NCI-H1436 treated with DMSO at 0.1 percent for 48 hours (cell line): ENCODE results near the gene DAP3.
"Not testable (repeated sequence)": the region's sequence is repeated elsewhere in the genome, so short reads cannot be mapped to it uniquely, and the experiment has no call there.

Source experiments
- DNase-seq: peaks from one replicate; lab custom pipeline; 2025; lab: John Stamatoyannopoulos, UW

The DAP3 gene

DNA sequence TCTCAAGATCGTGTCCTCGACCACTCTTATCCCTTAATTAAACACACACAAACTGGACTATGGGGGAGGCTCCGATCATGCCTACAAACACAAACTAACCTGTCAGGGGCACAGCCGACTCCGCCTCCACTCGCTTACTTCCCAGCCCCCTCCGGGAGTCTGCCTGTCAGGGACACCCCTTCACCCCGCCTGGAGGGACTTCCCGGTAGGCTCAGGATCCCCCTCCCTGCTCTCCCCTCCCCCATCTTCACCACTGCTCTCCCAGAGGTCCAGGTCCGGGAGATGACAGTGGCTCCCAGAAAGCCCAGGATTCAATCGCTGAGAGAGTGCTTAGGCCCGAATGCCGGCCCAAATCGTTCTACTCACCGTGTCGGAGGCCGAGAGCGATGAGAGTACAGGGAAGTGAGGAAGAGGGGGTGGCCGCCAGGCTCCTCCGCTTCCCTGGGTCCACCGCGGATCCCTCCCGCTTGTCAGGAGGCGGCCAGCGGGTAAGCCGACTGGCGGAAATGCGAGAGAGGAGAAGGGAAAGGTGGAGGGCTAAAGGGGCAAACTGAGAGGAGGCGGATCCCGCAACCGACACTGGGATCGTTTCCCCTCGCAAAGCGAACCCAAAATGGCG, 1.1 kb upstream of the DAP3 start:
- DNase-seq, result not testable (repeated sequence)

DNA sequence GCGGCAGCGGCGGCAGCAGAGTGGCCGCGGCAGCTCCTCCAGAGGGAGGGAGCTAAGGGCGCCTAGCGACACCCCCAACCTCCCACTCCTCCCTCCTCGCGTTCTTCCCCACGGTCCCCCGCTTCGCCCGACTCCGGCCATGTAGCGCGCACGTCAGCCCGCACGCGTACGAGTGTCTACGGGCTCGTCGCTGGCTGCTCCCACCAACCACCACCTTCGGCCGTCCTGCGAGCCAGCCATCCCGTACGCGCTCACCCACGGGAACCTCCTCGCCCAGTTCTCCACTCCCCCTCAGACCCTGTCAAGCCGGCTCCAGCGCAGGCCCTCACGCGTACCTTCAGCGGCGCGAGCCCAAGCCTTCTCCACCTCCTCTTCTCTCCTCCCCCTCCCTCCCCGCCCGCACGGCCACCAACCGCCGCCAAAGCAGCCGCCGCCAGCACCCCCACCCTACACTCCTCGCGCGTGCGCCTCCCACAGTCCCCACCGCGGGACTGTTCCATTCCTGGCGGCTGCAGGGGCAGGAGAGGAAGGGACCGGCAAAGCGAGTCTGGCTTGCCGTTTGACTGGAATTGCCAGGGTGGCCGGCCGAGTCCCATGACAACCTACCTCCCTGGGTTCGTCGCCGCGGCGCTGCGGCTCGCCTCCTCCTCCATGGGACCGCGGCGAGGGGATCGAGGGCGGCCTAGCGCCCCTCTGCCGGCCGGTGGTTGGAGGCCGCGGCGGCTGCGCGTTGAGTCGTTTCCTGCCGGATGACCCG, 389 bp upstream of the DAP3 start, which contains the start of gene YY1AP1:
YY1AP1 (minus strand) TSS at position 451 of the 757 bp plus-strand sequence. CDS start 8,338 bp downstream, outside the sequence.
- no peak for DNase-seq

DNA sequence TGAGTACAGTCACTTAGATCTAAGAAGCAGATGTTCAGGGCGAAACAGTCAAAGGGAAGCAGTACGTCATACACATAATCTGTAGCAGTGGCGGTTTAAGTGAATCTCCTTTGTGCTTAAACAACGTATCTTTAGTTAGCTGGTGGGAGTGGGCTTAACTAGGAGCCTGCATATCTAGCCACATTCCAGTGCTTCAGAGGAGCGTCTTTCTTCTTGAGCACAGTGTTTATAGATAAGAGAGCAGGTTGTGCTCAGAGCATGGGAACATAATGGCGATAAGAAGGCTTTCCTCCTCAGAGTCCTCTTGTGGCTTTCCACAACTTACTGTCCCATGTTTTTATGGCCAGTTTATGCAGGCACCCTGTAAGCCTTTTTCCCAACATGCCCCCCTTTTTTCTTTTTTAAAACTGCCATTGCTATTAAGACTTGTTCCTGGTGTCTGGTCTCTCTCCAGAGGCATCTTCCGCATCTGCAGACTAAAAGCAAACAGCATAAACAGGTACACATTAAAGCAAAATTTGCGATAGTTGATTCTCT, 3.2 kb downstream of the DAP3 start:
- no peak for DNase-seq

DNA sequence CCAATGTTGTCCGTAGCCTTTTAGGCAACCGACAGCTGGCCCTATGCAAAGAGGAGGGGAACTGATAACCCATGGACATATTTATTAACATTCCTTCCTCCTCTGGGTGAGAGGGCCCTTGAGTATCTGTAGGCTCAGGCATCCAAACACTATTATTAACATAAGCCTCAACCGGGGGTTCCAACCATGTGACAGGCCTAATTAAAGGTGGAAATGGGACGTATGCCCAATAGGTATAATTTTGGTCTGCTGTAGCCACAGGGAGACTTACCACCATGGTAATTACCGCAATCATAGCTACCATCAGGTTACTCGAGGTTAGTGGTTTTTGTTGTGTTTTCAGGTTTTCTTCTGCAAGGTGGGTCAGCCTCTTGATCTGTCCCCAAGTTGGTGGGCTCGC, 5.3 kb downstream of the DAP3 start:
- DNase-seq, result no peak

DNA sequence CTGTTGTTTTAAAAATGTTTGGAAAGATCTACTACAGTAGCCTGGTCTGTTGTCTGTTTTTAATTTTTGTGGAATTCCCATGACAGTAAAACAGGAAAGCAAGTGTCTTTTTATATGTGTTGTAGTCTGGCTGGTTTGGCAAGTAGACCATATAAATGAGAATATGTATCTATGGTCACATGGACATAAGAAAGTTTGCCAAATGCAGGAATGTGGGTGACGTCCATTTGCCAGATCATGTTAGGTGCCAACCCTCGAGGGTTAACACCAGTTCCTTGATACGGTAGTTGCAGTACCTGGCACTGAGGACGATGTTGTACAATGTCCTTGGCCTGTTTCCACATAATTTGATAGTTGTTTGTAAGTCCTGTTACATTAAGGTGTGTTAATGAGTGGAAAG, 6.2 kb downstream of the DAP3 start:
- no peak for DNase-seq

DNA sequence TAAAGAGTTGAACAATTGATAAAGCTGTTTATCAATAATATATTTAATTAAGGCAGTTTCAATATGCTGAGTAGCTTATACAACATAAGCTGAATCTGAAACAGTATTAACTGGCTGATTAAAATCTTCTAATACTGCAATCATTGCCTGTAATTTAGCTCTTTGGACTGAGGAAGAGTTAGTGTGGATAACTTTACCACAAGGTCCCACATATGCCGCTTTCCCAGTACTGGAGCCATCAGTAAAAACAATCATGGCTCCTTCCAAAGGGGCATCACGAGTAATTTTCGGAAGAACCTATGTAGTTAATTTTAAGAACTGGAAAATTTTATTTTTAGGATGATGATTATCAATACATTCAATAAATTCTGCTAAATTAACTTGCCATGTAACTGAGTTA, 6.7 kb downstream of the DAP3 start:
- DNase-seq, result no peak

DNA sequence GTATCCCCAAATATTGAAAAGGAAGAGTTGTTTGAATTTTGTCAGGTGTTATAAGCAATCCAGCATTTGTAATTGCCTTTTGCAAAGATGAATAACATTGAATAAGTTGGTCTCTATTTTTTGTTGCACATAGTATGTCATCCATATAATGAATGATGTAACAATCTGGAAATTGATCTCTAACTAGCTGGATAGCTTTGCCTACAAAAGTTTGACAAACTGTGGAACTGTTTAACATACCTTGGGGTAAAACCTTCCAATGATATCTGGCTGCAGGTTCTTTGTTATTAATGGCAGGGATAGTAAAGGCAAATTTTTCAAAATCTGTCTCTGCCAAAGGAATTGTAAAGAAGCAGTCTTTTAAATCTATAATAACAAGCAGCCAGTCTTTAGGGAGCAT, 7.6 kb downstream of the DAP3 start:
- DNase-seq, result no peak

DNA sequence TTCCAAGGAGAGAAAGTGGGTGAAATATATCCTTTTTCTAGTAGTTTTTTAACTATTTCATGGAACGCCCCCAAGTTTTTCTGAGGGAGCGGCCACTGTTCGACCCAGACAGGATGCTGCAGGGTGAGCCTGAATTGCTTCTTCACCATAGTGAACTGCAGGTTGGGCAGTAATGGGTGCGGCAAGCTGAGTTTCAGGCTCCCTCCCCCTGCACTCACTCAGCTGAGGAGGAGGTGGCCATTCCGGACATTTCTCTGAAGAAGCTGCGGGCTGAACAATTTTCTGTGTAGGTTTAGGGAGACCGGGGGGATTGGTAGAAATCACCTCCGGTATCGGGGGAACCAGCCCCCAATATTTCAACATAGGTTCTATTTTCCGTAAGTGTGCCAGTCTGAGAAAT, 8.2 kb downstream of the DAP3 start:
- DNase-seq, result no peak

DNA sequence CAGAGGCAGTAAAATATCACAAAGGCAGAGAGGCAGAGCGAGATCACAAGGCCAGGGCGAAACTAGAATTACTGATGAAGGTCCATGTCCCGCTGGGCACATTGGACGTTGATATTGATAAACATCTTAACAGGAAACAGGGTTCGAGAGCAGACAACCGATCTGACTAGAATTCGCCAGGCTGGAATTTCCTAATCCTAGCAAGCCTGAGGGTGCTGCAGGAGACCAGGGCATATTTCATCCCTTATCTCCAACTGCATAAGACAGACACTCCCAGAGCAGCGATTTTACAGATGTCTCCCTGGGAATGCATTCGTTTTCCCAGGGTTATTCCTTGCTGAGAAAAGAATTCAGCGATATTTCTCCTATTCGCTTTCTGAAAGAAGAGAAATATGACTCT, 8.7 kb downstream of the DAP3 start:
- DNase-seq, result not testable (repeated sequence)

DNA sequence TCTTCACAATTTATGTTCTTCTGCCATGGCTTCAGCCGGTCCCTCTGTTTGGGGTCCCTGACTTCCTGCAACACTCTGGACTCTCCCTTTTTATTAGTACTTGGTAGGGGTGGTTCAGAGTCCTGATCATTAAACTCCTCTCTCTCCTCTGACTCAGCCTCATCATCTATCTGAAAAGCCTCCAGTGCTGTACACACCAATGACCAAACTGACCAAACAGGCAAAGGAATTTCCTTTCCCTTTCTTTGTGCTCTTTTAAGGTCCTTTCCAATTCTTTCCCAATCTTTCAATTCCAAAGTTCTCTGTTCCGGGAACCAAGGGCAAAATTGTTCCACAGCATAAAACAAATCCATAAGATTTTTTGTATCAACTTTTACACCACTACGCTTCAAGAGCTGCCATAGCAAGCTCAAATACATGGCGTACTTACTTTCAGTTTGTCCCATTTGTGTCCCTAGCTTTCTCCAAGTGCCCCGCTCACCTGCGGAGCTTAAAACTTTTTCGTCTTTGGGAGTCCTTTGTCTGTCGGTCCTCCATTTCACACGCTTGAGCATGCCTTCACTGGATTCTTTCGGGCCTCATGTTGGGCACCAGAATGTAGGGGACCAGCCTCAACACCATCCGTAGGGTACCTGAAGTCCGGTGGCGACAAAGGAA, 9.6 kb downstream of the DAP3 start:
- DNase-seq, result no peak

DNA sequence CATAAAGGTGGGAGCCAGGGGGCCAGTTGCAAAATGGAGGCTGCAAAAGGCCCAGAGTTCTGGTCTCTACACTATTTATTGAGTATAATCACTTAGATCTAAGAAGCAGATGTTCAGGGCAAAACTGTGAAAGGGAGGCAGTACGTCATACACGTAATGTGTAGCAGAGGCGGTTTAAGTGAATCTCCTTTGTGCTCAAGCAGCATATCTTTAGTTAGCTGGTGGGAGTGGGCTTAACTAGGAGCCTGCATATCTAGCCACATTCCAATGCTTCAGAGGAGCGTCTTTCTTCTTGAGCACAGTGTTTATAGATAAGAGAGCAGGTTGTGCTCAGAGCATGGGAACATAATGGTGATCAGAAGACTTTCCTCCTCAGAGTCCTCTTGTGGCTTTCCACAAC, 10.2 kb downstream of the DAP3 start:
- DNase-seq, result not testable (repeated sequence)

DNA sequence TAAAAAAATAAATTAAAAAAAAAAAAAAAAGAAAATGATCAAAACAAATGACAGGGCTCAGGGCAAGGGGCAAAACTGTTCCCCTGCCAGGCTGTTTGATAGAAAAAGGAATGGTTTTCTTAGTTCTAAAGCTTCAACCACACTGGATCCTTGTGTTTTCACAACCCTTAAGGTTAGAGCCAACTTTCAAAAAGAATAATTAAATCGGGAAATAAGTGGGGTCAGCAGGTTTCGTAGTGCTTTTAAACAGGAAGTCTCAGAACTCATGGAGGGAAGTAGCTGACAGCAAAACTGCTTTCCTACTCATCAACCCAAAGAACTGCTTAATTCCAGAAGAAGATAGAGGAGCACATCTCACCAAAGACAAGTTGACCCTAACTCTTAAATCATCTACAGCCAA, 12.8 kb downstream of the DAP3 start:
- not testable (repeated sequence) for DNase-seq

DNA sequence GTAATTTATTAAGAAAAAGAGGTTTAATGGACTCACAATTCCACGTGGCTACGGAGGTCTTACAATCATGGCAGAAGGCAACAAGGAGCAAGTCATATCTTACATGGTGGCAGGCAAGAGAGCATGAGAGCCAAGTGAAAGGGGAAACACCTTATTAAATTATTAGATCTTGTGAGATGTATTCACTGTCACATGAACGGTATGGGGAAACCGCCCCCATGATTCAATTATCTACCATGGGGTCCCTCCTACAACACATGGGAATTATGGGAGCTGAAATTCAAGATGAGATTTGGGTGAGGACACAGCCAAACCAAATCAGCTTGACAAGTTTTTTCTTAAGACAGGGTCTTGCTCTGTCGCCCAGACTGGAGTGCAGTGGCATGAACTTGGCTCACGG, 14.3 kb downstream of the DAP3 start:
- DNase-seq, result no peak

DNA sequence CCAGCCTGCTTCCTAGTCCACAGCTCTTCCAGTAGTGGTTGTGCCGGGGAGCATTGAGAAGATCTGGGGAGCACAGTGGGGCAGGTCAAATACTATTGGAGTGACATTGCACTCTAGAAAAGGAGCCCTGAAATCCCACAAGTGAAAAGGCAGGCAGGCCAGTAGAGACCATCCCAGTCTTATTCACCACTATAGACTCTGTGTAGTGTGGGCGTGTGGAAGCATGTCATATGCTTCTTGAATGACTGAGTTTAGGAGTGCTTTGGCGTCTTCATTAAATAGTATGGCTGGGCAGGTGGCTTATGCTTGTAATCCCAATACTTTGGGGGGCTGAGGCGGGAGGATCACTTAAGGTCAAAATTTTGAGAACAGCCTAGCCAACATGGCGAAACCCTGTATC, 15.5 kb downstream of the DAP3 start:
- DNase-seq, result not testable (repeated sequence)

DNA sequence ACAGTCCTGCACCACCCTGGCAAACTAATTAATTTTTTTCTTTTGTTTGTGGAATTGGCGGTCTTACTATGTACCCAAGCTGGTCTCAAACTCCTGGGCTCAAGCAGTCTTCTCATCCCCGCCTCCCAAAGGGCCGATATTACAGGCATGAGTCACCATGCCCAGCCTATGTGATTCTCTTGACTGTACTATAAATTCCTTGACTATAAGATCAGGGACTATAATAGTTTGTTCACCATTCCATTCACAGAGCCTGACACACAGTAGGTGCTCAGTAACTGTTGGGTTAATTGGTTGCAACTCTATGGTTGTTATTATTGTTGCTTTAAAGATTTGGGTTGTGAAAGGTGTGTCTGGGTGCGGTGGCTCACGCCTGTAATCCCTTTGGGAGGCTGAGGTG, 17.2 kb downstream of the DAP3 start:
- DNase-seq, result no peak

DNA sequence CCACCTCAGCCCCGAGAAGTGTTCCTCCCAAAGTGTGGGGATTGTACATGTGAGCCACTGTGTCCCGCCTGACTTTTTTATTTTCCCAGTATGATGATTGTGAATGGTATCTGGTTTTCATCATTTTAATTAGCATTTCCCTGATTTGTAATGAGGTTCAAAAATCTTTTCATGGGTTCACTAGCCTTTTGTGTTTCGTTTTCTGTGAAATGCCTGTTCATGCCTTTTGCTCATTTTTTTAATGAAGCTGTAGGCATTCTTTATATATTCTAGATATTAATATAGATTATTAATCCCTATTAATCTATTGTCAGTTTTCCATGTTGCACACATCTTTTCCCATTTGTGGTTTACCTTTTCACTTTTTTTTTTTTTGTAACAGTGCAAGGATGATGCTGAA, 20.5 kb downstream of the DAP3 start:
- no peak for DNase-seq

DNA sequence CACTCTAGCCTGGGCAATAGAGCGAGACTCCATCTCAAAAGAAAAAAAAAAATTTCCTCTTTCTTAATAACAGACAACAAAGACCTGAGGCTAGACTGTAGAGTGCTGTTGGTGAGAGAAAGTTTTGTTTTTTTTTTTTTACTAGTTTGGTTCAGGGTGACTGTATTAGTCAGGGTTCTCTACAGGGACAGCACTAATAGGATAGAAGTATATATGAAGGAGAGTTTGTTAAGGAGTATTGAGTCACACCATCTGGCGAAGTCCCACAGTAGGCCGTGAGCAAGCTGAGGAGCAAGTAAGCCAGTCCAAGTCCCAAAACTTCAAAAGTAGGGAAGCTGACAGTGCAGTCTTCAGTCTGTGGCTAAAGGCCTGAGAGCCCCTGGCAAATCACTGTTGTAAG, 22.6 kb downstream of the DAP3 start:
- DNase-seq, result not testable (repeated sequence)

DNA sequence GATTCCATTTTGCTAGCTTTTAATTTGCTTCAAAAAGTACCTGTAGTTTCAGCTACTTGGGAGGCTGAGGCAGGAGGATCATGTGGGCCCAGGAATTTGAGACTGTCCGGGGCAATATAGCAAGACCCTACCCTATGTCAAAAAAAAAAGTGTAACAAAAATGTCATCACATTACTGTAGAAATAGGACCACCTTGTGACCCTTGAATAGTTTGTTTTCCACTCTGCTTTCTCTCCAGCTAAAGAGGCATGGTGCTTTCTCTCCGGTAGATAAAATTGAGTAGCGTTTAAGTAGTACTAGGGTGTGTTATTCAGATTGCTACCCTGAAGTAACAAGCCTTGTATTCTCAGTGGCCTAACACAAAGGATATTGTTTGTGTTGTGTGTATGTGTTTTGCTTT, 23.7 kb downstream of the DAP3 start:
- DNase-seq, result not testable (repeated sequence)

DNA sequence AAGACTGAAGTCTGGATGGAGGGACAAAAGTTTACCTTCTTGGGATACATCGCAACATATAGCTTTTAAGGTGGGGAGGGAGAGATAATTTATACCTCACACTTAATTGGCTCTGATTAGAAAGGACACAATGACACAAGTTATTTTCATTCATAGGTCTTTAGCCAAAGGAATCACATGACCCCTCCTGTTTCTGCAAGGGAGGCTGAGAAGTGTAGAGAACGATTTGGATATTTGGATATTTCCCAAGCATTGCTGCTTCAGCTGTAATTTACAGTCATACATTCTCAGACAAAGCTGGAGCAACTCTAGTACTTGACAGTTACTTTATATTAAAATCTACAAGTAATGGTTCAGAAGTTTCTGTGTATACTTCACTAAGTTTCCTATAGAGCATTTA, 24.2 kb downstream of the DAP3 start:
- no peak for DNase-seq

DNA sequence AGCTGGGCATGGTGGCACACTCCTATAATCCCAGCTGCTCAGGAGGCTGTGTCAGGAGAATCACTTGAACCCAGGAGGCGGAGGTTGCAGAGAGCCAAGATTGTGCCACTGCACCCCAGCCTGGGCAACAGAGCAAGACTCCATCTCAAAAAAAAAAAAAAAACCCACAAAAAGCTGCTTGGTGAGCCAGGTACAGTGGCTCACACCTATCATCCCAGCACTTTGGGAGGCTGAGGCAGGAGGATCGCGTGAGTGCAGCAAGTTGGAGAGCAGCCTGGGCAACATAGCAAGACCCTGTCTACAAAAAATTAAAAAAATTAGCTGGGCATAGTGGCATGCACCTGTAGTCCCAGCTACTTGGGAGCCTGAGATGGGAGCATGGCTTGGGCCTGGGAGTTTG, 26.2 kb downstream of the DAP3 start:
- DNase-seq, result not testable (repeated sequence)

DNA sequence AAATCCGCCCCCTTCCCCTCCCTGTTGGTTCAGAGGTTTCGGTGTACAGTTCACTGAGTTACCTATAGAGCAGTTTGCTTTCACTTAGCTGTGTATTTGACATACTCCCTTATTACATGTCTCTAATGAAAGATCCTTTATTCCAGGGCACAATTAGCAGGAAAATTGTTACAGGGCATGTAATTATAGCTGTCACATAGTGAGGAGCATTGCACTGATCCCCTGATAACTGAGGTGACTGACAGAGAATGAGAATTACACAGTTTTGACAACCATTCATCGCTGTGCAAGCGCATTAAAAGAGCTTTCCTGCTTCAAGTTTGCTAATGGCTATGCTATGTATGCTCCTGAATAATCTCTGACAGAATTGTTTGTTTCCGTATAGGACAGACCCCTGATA, 26.9 kb downstream of the DAP3 start:
- DNase-seq, result no peak

DNA sequence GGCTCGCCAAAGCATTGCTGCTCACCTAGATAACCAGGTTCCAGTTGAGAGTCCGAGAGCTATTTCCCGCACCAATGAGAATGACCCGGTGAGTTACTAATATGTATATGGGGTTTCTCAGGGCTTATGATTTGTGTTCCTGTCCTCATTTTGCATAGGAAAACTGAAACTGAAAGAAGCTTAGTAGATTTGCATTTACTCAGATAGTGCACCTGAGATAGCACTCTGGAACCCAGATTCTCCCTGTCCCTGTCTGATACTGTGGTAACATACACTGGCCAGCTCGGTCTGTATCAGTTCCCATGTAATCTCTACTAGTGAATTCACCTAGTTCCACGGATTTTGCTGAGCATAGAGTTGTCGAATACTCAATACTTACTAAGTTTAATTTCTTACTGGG, 28.1 kb downstream of the DAP3 start:
- DNase-seq, result no peak

DNA sequence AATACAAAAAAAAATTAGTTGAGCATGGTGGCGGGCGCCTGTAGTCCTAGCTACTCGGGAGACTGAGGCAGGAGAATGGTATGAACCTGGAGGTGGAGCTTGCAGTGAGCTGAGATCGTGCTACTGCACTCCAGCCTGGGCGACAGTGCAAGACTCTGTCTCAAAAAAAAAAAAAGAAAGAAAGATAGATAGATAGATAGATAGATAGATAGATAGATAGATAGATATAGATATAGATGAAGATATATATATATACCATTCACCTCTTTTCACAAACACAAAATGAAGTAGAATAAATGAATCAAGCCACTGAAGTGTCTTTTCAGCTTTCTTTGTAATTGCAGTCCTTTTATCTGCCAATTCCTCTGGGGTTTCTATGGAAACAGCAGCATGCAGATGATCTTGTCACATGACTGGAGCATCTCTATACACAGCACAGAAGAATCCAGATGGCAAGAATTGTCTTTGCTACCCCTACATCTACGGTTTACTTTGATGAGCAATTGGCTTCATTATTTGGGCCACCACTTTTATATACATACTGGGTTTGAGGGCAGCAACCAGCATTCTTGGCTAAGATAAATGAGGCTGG, 29.7 kb downstream of the DAP3 start:
- DNase-seq, result not testable (repeated sequence)
